Left renal pelvis (tissue), 4 donors: ENCODE results near the gene GABPB1. TPM values are rescaled to one million over a fixed set of nuclear protein-coding genes. Genes with fewer than 3 reads are reported as not detected.

Experiments used
- DNase-seq, 4 donors: peaks; one replicate each; pipeline ENCODE4 v3.0.0-alpha.2; 2013; ENCODE audit warnings: low read depth in 4 of 4, low spot score in 3 of 4
- polyA plus RNA-seq, 4 donors: library from polyadenylated mRNA; unstranded; fragments of 120-200 nt; gene quantifications; one replicate each; pipeline ENCODE4 v1.2.1, GENCODE V29; 2013; ENCODE audit not compliant: insufficient read length in 4 of 4

The GABPB1 gene
- polyA plus RNA-seq, 4 donors = 27.3 to 34.3 (median 31.1) TPM

GRCh38 chr15:50287324-50288116, 67.5 kb downstream of the GABPB1 start:
- DNase-seq = no peak

GRCh38 chr15:50281427-50281826, 73.6 kb downstream of the GABPB1 start:
- DNase-seq = no peak

- DNase-seq = no peak
These were observed 74.7 kb downstream of the GABPB1 start for GRCh38 chr15:50280271-50280670.

GRCh38 chr15:50278496-50278895, 76.5 kb downstream of the GABPB1 start:
- DNase-seq = no peak

- no peak for DNase-seq
These were observed 77.6 kb downstream of the GABPB1 start for GRCh38 chr15:50277370-50277769.

GRCh38 chr15:50275908-50276307, 79.1 kb downstream of the GABPB1 start:
- DNase-seq = no peak

- DNase-seq = no peak
These were observed 79.9 kb downstream of the GABPB1 start for GRCh38 chr15:50275091-50275490.

- DNase-seq = no peak
These were observed 87.4 kb downstream of the GABPB1 start for GRCh38 chr15:50267577-50267976.

- no peak for DNase-seq
These were observed 89.4 kb downstream of the GABPB1 start, which contains the start of gene HDC for GRCh38 chr15:50265620-50266019. Gene HDC (minus strand): TSS chr15:50265726. CDS start chr15:50265623, 103 bp downstream.

- no peak for DNase-seq
These were observed 92.5 kb downstream of the GABPB1 start for GRCh38 chr15:50262533-50262932.

- no peak for DNase-seq
These were observed 93.0 kb downstream of the GABPB1 start for GRCh38 chr15:50261981-50262380.

GRCh38 chr15:50260969-50261496, 94.0 kb downstream of the GABPB1 start:
- DNase-seq = no peak

- DNase-seq = no peak
These were observed 95.7 kb downstream of the GABPB1 start for GRCh38 chr15:50259276-50259675.

GRCh38 chr15:50257924-50258323, 97.1 kb downstream of the GABPB1 start:
- no peak for DNase-seq

GRCh38 chr15:50257332-50257731, 97.7 kb downstream of the GABPB1 start:
- no peak for DNase-seq

- no peak for DNase-seq
These were observed 98.6 kb downstream of the GABPB1 start for GRCh38 chr15:50256188-50257041.

- DNase-seq = no peak
These were observed 102.4 kb downstream of the GABPB1 start for GRCh38 chr15:50252556-50252955.

- DNase-seq = no peak
These were observed 103.3 kb downstream of the GABPB1 start for GRCh38 chr15:50251638-50252182.

GRCh38 chr15:50250760-50251394, 104.1 kb downstream of the GABPB1 start:
- no peak for DNase-seq

GRCh38 chr15:50249704-50250103, 105.3 kb downstream of the GABPB1 start:
- no peak for DNase-seq
